NT2/D1 (cell line): Measurements from ENCODE around the gene KRT78.

Experiments
- DNase-seq: peaks from one replicate; pipeline ENCODE4 v3.0.0-alpha.2; 2011; ENCODE audit warnings: low read depth, low spot score
- H3K27me3 ChIP-seq: 2 replicates; pipeline ENCODE4 v1.6.0; 2011; ENCODE audit warnings: mild to moderate bottlenecking; ENCODE audit not compliant: insufficient read length, insufficient read depth
- H3K36me3 ChIP-seq: 2 replicates; pipeline ENCODE4 v1.6.1; 2011; ENCODE audit warnings: mild to moderate bottlenecking, low read length, mixed read lengths; ENCODE audit not compliant: insufficient read depth, insufficient read length
- H3K4me1 ChIP-seq: 2 replicates; pipeline ENCODE4 v1.5.1; 2011; ENCODE audit not compliant: insufficient read depth, insufficient read length
- H3K4me3 ChIP-seq: 2 replicates; pipeline ENCODE4 v1.5.1; 2011; ENCODE audit warnings: low read depth; ENCODE audit not compliant: insufficient read length
- H3K9ac ChIP-seq: 2 replicates; pipeline ENCODE4 v1.6.0; 2011; ENCODE audit warnings: low read depth; ENCODE audit not compliant: insufficient read length
- H3K9me3 ChIP-seq: 2 replicates; pipeline ENCODE4 v1.5.1; 2011; ENCODE audit warnings: mild to moderate bottlenecking, low read length; ENCODE audit not compliant: insufficient read depth
- SUZ12 ChIP-seq: IDR thresholded peaks from 2 replicates; pipeline ENCODE4 v1.6.1; 2011; ENCODE audit not compliant: insufficient read length, insufficient read depth; ENCODE audit errors: extremely low read depth
- YY1 ChIP-seq: IDR thresholded peaks from 2 replicates; pipeline ENCODE4 v1.6.1; 2011; ENCODE audit not compliant: insufficient read length, insufficient read depth
- ZNF274 ChIP-seq: IDR thresholded peaks from 2 replicates; pipeline ENCODE4 v1.6.1; 2011; ENCODE audit warnings: mild to moderate bottlenecking, low read depth, low read length

KRT78 gene

DNA sequence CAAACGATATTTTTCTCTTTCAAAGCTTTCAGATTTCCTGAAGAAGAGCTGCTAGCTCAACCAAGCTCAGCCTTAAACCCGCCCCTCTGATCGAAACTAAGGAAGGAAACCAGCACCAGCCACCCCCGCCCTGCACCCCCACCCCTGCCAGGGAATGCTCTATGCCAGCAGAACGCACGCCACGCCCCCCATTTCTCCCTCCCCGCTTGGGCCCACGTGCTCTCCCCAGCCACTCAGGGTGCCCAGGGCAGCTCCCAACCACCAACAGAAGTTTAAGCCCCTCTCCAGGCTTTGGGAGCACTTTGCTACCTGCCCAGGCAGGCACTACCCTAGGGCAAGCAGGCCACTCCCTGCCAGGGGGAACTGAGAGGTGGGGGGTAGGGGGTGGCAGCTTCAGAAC lies 18.8 kb upstream of the KRT78 start:
- Histone ChIP-seq H3K27me3 (no peaks in the 10 kb centered on the region), H3K36me3 (no peaks in the 10 kb centered on the region), H3K9me3 (no peaks in the 10 kb centered on the region), H3K4me1 (peaks cover 12% of the 10 kb centered on the region), H3K4me3 (no peak overlapping the region), H3K9ac (no peak overlapping the region)
- no peak for DNase-seq
- TF ChIP-seq YY1 (no peak), ZNF274 (no peak), SUZ12 (no peak)

DNA sequence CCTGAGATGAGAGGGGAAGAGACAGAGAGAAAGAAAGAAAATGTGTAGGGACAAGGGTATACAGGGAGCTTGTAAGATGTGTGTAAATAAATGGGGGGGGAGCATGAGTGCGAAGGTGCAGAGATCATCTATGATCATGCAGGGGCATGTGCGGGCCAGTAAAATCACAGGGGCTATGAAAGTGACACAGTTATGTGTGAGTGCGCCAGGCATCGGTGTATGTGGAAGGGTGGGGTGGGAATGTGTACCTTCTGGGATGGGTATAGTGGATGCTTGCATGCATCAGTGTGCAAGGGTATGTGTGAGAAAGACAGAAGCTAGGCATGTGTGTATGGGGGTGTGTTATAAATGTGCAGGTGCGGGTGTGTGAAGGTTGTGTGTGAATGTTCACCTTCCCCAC lies 18.4 kb upstream of the KRT78 start:
- H3K36me3 ChIP-seq = no peaks in the 10 kb centered on the region
- H3K9me3 ChIP-seq = no peaks in the 10 kb centered on the region
- no peak overlapping the region for H3K4me3 ChIP-seq
- peaks cover 12% of the 10 kb centered on the region for H3K4me1 ChIP-seq
- TF ChIP-seq YY1 (no peak), SUZ12 (no peak), ZNF274 (no peak)
- DNase-seq = no peak
- H3K27me3 ChIP-seq = no peaks in the 10 kb centered on the region
- H3K9ac ChIP-seq = no peak overlapping the region

DNA sequence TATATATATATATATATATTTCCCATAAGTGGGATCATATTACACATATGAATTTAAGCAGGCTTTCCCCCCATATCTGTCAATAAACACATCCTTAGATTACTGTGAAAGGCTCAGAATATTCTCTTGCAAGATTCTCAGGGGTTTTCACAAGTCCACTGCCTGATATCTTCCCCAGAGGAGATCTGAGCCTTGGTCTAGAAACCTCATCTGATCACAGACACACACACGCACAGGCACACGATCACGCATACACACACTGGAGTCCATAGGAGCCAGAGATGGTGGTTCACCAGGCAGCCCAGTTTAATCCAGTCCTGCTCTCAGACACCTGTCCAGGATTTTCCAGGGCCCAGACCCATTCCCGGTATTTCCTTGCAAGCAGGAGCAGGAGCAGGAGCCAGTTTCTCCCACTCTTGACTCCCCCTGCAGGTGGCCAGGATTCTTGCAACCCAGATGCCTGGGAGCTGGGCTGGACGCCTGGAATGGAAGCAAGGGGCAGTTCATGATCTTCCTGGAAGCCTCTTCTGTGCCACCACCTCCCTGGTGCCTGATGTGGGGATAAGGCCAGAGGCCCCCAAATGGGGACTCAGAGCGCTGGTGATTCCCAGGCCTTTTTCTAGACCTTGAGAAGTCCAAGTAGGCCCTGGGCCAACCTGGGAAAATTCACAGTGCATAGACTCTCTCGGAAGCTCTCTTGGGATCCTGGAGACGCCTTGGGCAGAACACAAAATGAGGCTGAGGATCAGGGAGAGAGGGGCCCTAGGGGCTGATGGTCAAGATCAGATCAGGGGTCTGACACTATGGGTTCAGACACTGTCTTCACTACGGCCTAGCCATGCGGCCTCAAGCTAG lies 16.5 kb upstream of the KRT78 start:
- H3K4me3 ChIP-seq = no peak overlapping the region
- H3K27me3 ChIP-seq = no peaks in the 10 kb centered on the region
- no peaks in the 10 kb centered on the region for H3K9me3 ChIP-seq
- H3K4me1 ChIP-seq = peaks cover 4% of the 10 kb centered on the region
- TF ChIP-seq SUZ12 (no peak), YY1 (no peak), ZNF274 (no peak)
- DNase-seq = peak; percentile 80
- no peaks in the 10 kb centered on the region for H3K36me3 ChIP-seq
- H3K9ac ChIP-seq = no peak overlapping the region

DNA sequence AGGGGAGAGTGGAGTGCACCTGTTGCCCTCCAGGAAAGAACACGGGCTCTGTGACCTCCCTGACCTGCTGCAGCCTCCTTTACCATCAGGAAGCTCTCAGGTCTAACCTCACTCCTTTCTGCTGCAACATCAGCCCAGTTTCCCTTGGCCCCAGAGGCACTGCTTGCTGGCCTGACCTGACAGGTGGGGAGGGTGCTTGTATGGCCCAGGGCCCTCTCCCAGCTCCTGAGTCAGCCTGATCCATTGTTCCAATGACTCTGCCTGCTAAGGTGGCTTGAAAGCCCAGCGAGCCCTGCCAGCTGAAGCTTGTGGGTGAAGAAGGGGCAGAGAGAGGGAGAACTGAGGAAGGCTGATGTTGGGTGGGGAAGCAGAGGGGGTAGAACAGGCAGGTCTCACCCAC lies 13.2 kb upstream of the KRT78 start:
- TF ChIP-seq YY1 (no peak), ZNF274 (no peak), SUZ12 (no peak)
- no peaks in the 10 kb centered on the region for H3K36me3 ChIP-seq
- H3K4me1 ChIP-seq = peaks cover 4% of the 10 kb centered on the region
- H3K27me3 ChIP-seq = no peaks in the 10 kb centered on the region
- H3K4me3 ChIP-seq = no peak overlapping the region
- no peak overlapping the region for H3K9ac ChIP-seq
- no peaks in the 10 kb centered on the region for H3K9me3 ChIP-seq
- no peak for DNase-seq

DNA sequence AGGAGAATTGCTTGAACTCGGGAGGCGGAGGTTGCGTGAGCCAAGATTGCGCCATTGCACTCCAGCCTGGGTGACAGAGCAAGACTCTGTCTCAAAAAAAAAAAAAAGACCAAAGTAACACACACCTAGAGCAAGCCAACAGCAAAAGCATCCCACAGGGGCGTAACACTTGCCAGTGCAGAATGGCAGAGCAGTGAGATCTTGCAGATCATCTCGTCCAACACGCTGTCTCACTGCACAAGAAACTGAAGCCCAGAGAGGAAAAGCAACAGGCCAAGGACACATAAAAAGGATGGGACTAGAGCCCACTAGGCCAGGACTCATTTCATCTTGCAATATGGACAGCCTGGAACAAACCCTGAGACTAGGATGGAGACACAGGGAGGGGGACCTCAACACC lies 12.7 kb upstream of the KRT78 start:
- DNase-seq = no peak
- Histone ChIP-seq H3K27me3 (no peaks in the 10 kb centered on the region), H3K36me3 (no peaks in the 10 kb centered on the region), H3K4me1 (peaks cover 4% of the 10 kb centered on the region), H3K4me3 (no peak overlapping the region), H3K9me3 (no peaks in the 10 kb centered on the region), H3K9ac (no peak overlapping the region)
- no peak for TF ChIP-seq ZNF274
- no peak for TF ChIP-seq SUZ12
- no peak for TF ChIP-seq YY1

DNA sequence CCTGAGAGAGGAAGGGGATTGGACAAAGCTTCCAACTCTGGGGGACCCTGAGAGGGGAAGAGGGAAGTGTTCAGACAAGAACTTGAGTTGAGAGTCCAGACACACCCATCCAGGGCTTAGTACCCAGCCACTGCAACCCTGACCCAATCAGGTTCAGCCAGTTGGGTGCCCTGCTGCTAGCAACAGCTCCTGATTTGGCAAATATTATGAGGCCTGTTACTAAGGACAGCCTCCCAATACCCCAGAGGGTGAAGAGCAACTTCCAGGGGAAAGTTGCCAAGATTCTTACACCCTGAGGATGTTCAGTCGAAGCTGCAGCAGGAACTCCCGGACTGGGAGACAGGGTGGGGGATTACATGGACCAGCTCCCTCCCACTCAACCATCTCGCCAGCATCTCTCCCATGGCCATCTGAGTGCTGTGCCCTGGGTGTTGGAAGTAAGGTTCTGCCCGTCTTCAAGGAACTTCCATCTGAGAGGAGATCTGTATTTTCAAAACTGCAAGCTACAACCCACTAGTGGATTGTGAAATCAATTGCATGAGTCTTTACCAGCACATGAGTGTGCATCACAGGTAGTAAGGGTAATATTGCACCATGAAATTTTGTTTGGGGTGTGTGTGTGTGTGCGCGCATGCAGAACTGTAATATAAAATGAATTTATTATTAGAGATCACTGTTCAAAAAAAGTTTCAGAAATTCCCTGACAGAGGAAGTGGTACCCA lies 11.5 kb upstream of the KRT78 start:
- no peak overlapping the region for H3K9ac ChIP-seq
- no peaks in the 10 kb centered on the region for H3K36me3 ChIP-seq
- peaks cover 4% of the 10 kb centered on the region for H3K4me1 ChIP-seq
- H3K9me3 ChIP-seq = no peaks in the 10 kb centered on the region
- TF ChIP-seq SUZ12 (no peak), ZNF274 (no peak), YY1 (no peak)
- H3K27me3 ChIP-seq = no peaks in the 10 kb centered on the region
- H3K4me3 ChIP-seq = no peak overlapping the region
- no peak for DNase-seq

DNA sequence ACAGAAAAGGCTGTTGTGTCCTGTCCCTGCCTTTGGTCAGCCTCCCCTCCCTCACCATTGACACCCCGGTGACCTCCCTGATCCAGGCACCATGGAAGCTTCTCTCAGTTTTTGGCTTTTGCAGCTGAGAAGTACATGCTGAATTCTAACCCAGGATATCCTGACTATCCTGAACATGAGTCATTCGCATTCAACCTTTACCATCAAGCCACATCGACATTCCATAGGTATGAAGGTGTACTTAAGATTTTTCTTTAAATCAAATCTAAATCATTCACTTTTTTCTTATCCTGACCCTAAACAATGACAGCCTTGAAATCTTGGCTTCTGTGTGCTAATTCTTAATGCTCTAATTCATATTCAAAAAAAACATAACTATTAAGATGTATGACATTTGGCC lies 8.7 kb upstream of the KRT78 start:
- H3K4me3 ChIP-seq = no peak overlapping the region
- TF ChIP-seq SUZ12 (no peak), YY1 (no peak), ZNF274 (no peak)
- DNase-seq = no peak
- peaks cover 4% of the 10 kb centered on the region for H3K4me1 ChIP-seq
- no peaks in the 10 kb centered on the region for H3K27me3 ChIP-seq
- no peaks in the 10 kb centered on the region for H3K9me3 ChIP-seq
- H3K9ac ChIP-seq = no peak overlapping the region
- no peaks in the 10 kb centered on the region for H3K36me3 ChIP-seq
